GM19025 (cell line): ENCODE measurements around the gene MAGI1.
"Not testable (repeated sequence)": the region's sequence is repeated elsewhere in the genome, so short reads cannot be mapped to it uniquely, and the experiment has no call there.

ENCODE experiments used
- ATAC-seq: cut with Tn5 transposase; IDR thresholded peaks from one replicate; pipeline ENCODE4 v1.9.1; 2021; ENCODE audit warnings: mild to moderate bottlenecking, low read depth, moderate library complexity; ENCODE audit not compliant: unreplicated experiment

The MAGI1 gene

DNA sequence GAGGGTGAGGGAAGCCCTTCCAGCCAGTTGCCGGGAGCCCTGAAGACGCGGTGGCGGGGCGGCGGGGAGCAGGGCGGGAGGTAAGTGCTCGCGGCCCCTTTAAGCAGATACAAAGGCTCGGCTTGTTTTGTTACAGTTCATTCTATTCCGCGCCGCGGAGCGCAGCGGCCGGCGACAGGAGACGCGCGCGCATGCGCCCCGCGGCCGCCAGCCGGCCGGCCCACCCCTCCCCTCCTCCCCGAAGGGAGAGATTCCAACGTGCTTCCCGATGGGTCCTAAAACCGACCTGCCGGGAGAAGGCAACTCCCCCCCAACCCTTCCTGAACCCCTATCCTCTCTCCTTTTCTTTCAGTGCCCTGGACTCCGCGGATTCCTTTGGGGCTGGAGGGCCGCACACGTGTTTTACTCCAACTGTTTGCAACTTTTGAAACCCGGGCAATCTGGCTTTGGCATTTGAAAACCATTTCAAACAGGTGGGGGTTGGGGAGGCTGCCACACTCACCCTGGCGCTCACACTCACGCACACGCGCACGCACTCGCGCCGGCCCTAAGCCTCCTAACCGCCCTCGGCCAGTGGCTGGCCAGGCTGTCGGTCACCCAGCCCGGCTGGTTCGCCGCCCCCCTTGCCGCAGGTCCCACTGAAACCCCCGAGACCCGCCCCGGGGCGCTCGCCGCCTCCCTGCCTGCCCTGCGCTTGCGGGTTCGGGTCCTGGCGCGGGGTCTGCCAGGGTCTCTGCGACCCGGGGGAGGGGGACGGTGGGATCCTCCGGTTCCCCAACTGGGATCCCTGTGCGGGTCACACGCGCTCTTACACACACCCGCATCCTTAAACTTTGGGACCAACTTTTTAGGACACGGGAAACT lies at the start of gene MAGI1:
TSS of gene MAGI1 (minus strand) at position 193 of the 864 bp plus-strand sequence. CDS start 610 bp downstream, outside the sequence.
- peak; percentile 63 for ATAC-seq

DNA sequence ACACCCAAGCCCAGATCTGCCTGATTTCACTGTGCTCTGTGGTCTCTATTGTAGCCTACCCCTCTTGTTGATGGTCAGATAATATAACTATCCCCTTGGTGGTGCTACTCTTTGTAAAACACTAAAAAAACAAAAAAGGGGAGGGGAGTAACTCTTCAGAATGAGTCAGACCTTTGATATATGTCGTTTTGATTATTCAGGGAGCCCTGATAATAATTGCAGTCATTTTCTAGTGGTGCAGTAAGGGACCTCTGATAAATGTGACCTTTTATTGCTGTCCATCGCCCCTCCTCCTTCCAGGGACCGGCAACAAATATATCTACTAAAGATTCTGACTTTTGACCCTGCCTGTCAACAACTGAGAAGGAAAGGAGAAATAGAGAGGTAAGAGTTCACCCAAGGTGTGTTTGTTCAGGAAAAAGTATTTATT lies 45.1 kb upstream of the MAGI1 start:
- ATAC-seq = no peak

DNA sequence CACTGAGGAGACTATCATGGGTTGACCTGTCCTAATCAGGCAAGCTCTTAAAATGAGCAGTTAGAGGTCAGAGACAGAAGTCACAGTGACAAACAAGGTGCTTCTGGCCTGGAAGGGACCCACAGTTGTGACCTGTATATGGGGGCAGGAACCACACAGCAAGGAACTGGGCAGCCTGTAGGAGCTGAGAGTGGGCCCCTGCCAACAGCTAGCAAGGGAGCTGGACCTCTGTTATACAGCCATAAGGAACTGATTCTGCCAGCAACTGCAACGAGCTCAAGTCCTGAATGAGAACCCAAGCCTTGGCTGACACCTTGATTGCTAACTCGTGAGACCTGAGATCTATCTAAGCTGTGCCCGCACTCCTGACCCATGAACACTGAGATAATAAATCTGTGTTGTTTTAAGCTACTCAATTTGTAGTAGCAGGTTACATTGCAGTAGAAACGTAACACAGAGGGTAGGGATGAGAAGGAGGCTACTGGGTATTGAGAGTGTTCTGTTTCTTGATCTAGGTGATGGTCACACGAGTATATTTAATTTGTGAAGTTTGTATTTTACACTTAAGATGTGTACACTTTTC lies 44.5 kb upstream of the MAGI1 start:
- ATAC-seq = no peak

DNA sequence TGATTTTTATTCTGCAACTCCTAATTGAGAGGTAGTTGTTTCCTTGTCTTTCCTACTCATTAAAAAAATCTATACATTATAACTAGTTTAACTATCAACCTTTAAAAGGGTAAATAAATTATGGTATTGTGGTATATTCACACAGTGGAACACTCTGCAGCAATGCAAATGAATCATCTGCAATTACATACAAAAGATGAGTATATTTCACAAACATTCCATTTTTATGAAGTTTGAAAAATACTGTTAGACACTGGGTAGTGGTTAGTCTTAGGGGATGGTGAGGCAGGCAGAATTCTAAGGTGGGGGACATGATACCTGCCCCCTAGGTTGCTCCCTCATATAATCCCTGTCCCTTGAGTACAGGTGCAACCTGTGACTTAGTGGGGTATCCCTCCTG lies 44.0 kb upstream of the MAGI1 start:
- no peak for ATAC-seq

DNA sequence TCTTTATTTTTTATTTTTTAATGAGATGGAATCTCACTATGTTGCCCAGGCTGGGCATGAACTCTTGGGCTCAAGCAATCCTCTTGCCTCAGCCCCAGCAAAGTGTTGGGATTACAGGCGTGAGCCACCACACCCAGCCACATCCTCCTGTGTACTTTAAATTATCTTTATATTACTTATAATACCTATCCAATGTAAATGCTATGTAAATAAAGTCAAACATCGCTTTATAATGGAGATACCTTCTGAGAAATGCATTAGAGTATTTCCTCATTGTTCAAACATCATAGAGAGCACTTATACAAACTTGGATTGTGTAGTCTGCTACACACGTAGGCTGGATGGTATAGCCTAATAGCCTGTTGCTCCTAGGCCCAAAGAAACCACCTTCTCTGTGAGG lies 41.4 kb upstream of the MAGI1 start:
- ATAC-seq = no peak

DNA sequence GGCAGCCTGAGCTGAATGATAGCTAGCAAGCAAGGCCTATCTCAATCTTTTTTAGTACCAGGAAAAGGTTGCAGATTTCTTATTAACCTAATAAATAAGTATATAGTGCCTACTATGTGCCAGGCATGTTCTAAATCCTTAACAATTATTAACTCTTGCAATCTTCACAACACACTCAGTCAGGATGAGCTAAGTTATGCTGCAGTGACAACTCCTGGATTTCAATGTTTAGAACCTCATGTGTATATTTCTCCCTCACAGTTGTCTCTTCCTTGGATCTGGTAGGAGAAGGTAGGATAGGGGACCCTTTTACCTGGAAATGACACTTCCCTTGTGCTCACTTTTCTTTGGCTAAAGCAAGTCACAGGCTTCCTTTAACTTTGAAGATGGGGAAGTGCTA lies 39.3 kb upstream of the MAGI1 start:
- no peak for ATAC-seq

DNA sequence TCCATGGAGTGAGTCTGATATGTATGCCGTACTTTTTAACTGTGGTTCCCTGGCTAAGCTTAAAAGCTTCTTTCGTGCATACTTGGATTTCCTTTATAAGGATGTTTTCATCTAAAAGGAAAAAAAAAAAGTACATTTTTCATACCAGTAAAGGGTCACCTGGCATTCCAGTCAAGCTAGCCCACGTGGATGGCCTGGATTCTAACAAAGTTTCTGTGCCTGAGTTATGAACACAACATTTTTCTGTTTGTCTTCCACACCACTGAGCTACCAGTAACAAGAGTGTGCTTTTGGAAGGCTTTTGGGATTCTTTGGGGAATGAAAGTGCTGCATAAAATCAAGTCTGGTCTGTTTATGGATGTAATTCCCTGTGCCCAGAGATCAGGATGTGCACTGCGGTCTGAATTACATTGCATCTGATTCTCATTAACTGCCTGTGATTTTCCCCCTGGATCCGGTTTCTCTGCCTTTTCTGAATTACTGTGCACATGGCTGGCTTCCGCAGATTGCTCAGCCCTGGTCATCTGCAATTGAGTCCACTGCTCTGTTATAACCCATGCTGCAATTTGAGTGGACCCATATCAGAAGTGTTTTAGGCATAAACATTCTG lies 38.2 kb upstream of the MAGI1 start:
- ATAC-seq = no peak

DNA sequence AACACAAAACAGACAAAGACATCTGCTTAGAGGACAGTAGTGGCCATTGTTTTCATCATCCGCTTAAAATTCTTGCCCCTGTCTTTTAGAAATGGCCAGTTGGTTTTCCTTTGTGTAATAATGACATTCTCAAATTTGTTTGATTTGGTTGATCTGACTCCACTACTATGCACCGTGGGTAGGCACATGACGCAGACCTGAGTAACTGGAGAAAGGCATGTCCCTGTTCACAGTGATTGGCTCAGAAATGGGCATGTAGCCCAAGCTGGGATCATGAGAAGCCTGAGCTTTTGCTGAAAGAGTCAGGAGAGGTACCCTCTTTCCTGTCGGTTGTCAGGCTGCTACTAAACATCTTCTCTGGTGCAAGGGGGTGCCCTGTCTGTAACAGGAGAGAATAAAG lies 36.6 kb upstream of the MAGI1 start:
- no peak for ATAC-seq

DNA sequence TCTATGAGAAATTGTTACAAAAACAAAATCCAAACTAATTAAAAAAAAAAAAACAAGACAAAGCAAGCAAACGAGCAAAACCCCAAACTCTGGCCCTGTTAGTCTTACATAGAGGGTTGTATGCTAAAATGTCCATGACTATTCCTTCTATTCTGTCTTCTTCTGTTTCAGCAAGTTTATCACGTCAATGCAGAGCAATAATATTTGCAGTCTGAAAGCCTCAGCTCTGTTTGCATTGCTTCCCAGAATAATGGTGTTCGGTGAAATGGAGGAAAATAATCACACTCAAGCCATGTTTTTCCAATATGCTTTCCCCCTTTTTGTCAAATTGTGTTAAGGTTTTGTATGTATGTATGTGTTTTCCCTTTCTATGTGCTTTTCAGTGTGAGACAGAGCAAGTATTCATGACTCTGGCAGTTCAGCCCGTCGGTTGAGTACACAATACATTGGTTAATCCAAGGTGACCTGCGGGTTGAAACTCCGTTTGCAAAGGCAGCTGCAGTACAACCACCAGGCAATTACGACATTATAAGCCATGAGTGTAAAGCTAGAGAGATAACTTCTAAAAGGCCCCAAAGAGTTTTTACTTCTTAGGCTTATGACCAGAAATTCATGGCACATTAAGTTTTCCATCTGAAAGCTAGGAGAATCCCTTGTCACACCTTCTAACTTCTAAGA lies 34.9 kb upstream of the MAGI1 start:
- ATAC-seq = no peak

DNA sequence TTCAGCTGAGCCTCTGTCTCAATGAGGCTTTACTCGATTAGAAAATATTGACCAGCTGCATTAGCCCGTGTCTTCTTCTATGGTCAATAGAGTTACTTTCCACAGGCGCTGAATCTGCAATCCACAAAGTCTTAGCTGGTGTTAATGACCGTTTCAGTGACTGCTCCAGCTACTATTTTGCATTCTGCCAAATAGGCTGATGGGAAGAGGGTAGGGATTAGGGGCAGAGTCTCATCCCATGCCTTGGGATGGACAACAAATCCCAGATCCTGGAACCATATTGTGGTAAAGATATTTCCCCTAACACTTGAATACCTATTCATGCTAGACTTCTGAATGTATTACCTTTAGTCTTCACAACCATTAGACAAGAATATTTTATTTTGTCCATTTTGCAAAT lies 29.5 kb upstream of the MAGI1 start:
- ATAC-seq = no peak

DNA sequence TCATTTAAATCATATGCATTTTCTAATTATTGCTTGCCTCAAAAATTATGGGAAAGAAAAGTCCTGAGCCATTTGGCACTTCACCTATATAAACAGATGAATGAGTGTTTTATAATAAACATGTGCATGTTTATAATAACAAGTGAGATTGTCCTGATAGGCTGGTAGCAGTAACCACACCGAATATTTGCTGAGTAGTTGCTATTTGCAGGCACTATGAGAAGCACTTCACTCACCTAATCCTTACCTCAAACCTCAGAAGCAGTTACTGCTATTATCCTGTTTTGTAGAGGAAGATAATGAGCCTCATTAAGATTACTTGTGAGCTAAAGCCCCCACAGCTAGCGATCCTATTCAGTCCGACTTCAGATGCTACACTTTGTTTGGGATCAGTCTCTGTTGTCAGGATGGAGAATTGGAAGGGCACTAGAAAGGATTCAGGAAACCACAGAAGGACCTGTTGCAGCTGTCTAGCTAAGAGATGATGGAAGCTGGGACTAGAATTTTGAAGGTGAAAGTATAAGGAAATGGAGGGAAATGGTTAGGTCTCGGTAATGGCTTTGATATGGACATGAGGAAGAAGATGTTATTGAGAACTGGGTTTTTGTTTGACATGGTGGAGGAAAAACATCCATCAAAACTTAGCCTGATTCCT lies 28.4 kb upstream of the MAGI1 start:
- no peak for ATAC-seq

DNA sequence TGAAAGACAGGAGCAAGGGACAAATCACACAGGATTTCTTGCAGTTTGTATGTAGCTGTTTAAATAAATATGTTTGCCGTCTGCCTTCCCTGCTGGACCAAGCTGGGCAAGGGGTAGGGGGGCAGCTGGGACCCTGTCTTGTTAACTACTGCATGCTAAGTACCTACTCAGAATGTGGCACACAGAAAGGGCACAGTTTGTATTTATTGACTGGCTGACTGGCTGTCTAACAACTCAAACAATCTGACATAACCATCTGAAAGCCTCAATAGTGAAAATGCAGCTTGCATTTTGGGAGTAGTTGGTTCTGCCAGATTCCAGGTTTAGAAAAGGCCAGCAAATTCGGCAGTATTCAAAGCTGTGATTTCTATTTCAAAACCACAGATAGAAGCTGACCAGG lies 16.6 kb upstream of the MAGI1 start:
- no peak for ATAC-seq

DNA sequence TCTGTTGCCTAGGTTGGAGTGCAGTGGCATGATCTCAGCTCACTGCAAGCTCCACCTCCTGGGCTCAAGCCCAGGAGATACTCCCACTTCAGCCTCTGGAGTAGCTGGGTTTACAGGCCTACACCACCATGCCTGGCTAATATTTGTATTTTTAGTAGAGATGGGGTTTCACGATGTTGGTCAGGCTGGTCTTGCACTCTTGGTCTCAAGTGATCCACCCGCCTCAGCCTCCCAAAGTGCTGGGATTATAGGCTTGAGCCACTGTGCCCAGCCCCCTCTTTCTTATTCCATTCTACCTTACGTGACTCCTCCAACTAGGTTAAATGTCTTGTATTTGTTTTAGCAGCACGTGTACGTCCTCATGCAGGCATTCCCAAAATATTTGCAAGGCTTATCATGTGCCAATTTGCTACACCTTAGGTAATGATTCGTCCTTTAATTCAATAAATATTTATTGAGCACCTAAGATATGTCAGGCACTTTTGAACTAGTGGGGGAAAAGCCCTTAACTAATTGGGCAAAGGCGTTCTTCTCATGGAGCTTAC lies 14.9 kb upstream of the MAGI1 start:
- ATAC-seq = no peak

DNA sequence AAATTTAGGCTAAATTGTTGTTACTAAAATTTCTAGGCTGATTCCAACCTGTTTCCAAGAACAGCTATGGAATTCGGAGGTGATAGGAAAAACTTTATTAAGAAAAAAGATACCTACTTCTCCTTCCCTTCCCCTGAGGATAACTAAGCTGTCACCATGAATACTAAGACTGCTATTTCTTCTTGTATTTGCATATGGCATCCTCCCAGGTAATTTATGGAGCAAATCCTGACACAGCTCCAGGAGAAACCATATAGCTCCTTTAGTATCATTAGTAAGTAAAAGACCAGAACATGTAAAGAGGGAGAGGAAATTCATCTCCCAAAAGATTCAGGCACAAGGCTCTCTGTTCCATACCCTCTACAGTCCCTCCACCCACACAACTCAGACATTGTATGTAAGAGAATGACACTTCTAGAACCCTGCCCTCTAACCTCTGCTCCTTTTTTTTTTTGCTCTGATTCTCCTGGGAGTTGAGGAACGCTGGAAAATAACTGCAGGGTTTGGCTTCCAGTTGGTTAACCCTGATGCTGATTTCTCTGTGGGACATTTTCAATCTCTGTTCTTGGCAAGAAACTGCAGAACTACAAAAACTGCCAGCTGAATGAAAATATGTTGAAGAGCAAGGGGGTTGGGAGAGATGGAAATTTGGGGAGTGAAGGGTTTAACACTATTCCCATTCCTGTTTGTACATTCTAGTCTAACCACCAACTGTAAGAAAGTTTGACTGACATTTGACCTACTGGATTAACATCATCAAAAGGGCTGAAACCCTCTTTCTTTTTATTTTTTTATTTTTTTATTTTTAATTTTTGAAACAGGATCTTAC lies 14.2 kb upstream of the MAGI1 start:
- ATAC-seq = no peak

DNA sequence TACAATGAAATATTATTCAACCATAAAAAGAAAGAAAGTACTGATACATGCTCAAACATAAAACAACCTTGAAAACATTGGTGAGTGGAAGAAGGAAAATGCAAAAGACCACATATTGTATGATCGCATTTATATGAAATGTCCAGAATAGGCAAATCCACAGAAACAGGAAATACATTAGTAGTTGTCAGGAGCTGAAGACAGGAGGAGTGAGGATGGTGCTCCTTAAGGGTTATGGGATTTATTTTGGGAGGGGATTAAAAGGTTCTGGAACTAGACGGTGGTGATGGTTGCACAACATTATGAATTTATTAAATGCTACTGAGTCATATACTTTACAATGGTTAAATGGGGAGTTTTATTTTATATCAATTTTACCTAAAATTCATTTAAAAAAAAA lies 12.1 kb upstream of the MAGI1 start:
- no peak for ATAC-seq

DNA sequence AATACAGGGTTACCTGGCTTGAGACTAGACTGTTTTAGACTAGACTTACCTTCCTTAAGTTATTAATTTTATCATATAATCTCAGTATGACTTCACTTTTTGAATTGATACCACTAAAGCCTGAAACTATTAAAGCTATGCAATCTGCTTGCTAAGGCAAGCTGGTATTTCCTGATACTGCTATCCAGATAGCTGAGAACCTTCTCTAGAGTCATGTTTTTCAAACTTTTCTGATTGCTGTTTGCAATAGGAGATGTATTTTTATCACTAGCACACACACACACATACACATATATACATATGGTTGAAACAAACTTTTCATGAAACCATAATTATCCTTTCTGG lies 9.3 kb upstream of the MAGI1 start:
- no peak for ATAC-seq

DNA sequence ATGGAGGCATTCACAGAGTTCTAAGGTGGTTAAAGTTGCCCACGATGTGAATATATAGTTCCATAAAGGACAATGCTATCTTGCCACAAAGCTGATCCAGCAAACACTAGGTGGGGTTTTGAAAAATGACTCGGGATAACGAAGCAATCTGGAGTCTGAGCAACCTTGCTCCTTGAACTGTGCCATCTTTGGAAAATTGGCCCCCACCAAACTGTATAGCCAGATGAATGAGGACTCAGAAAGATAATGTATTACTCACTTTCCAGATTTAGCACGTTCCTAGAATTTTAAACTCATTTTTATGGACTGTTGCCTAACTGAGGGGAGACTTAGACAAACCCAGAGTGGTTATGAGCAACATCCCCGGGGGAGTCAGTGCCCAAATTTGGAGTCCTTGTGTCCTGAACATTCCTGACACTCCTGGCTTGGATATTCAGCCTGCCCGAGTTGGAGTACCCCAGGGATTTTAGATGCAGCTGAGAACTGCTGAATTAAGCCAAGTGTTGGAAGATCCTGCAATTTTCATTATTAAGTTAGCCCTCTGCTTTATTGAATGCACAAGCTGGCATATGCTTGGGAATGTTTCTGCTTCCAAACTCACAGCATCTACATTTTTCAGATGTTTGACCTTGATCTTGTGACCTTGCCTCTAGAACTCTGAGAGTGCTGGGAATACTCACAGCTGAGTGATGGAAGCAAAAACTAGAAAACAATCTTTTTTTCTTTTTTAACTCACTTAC lies 8.8 kb upstream of the MAGI1 start:
- no peak for ATAC-seq

DNA sequence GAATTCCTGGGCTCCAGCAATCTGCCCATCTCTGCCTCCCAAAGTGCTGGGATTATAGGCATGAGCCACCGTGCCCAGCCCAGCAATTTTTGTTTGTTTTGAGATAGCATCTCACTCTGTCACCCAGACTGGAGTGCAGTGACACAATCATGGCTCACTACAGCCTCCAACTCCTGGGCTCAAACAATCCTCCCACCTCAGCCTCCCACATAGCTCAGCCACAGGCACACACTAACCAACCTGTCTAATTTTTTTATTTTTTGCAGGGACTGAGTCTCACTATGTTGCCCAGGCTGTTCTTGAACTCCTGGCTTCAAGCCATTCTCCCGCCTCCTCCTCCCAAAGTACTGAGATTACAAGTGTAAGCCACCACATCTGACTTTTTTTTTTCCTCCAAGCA lies 7.6 kb upstream of the MAGI1 start:
- not testable (repeated sequence) for ATAC-seq

DNA sequence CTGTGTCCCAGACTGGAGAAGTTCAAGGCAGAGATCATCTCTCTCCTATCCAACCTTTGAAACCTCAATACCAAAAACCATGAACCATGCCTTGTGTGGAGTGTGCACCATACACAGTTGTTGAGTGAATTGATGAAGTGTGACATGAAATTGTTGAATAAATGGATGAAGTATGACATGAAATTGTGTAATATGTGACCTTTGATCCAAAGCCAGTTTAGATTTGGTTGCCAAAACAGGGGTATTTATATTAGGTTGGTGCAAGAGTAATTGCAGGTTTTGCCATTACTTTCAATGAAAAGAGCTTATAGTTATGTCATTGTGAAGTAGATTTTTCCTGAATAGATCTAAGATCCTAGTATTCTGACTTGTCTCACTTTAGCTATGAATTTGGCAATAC lies 3.1 kb upstream of the MAGI1 start:
- no peak for ATAC-seq
